Heart right ventricle (tissue), 16 donors: Measurements from ENCODE around the gene OR8B8. TPM values are rescaled to one million over a fixed set of nuclear protein-coding genes. Genes with fewer than 3 reads are reported as not detected.
"Not testable (repeated sequence)": the region's sequence is repeated elsewhere in the genome, so short reads cannot be mapped to it uniquely, and the experiment has no call there.

Experiments
- ATAC-seq, 8 donors: fragments of 200-7000 bp; cut with Tn5 transposase; one replicate each; pipeline ENCODE4 v1.9.1; 2020; ENCODE audit warnings: mild to moderate bottlenecking in 8 of 8, moderate library complexity in 8 of 8, moderate number of reproducible peaks in 1 of 8
- DNase-seq, 2 donors: peaks; one replicate each; pipeline ENCODE4 v3.0.0-alpha.2; 2020
- H3K27ac ChIP-seq, 10 donors: fragments of 200-600 bp; sonication (generic) in 2 of 10; one replicate each; pipeline versions ENCODE4 v1.5.0 to v1.8.0; 2020 to 2022; ENCODE audit warnings: mild to moderate bottlenecking in 3 of 10
- H3K27me3 ChIP-seq, 7 donors: fragments of 200-600 bp; one replicate each; pipeline ENCODE4 v1.8.0; 2021 to 2022; ENCODE audit warnings: mild to moderate bottlenecking in 2 of 7
- H3K36me3 ChIP-seq, 9 donors: fragments of 200-600 bp; sonication (generic) in 1 of 9; one replicate each; pipeline versions ENCODE4 v1.5.0 to v1.8.0; 2020 to 2022; ENCODE audit warnings: mild to moderate bottlenecking in 2 of 9
- H3K4me1 ChIP-seq, 9 donors: fragments of 200-600 bp; sonication (generic) in 1 of 9; one replicate each; pipeline versions ENCODE4 v1.5.0 to v1.8.0; 2020 to 2022; ENCODE audit warnings: mild to moderate bottlenecking in 4 of 9
- H3K4me3 ChIP-seq, 10 donors: fragments of 200-600 bp; sonication (generic) in 2 of 10; one replicate each; pipeline versions ENCODE4 v1.5.0 to v1.8.0; 2020 to 2022; ENCODE audit warnings: mild to moderate bottlenecking in 7 of 10, moderate library complexity in 2 of 10
- H3K9me3 ChIP-seq, 11 donors: fragments of 200-600 bp in 10 of 11; sonication (generic) in 2 of 11; one replicate each; pipeline versions ENCODE4 v1.5.0 to v1.8.0; 2013 to 2022; ENCODE audit warnings: mild to moderate bottlenecking in 2 of 11, control low read depth in 1 of 11, moderate library complexity in 1 of 11
- WGBS, 2 donors: extraction: QIAGEN DNeasy Blood & Tissue Kit; methylation state at CpG; one replicate each; pipeline ENCODE4 v1.1.7; 2013; ENCODE audit warnings: inconsistent platforms in 1 of 2; 5-methylcytosine and 5-hydroxymethylcytosine counted together
- intact Hi-C, 10 donors: fragments of 100-400 bp; cut with DNase I; formaldehyde crosslinking; loops; one replicate each; pipeline versions ENCODE4 v1.11.1 to v1.14.2; 2022
- polyA plus RNA-seq, 2 donors: library from polyadenylated mRNA; stranded (reverse); fragments of 200-250 nt; gene quantifications; one replicate each; pipeline ENCODE4 v1.2.3, GENCODE V29; 2013
- total RNA-seq, 10 donors: library from RNA; stranded (reverse); fragmentation: NEBNext Ultra II Directional in 3 of 10; extraction: Animal tissue kit (Norgen Biotek cat#: 25700) in 3 of 10; gene quantifications; one replicate each; pipeline versions ENCODE4 v1.2.1 to v1.2.4, GENCODE V29; 2021 to 2023
- TF ChIP-seq, protein P1 (sequence below), 9 donors: fragments of 200-600 bp; sonication (generic) in 2 of 9; IDR thresholded peaks; one replicate each; pipeline versions ENCODE4 v1.5.0 to v1.8.0; 2021 to 2022; ENCODE audit warnings: antibody characterized with exemption in 9 of 9, mild to moderate bottlenecking in 5 of 9, moderate library complexity in 1 of 9
- donor health status: Arrhythmogenic right ventricular cardiomyopathy.
- donor health status: ischemic (EF 13 %, LVEDD 7.1; RV severe dilation, severe dysfunction).
- donor health status: healthy with polysubstance abuse.
- donor health status: DM: no; HTN: yes; CAD: no.
- donor health status: DM: no; HTN: no; CAD: no.
- donor health status: ischemic (EF 25% LVEDD 6.9; RV normal size, moderate dysfunction).
- donor health status: ischemic (EF 25% LVEDD 5.7; RV mildly dilated, moderate dysfunction).
- donor health status: healthy.
- donor health status: DM: yes; HTN: yes; CAD: no.
- donor health status: Ischemic cardiomyopathy.
- donor health status: ischemic (EF 35%, LVEDD 5.7; RV mildly dilated, moderate dysfunction).
- donor health status: nonischemic (EF 11% LVEDD 7.7; RV severe dilation, severe dysfunction).
- donor health status: DM: yes; HTN: yes; CAD: no.
- donor health status: PGD.
- donor health status: ischemic (EF 29% LVEDD 5.4; RV normal size, mild dysfunction).
- donor health status: nonischemic (EF 23%, LVEDD 6.1; RV moderate dilation, normal function).

OR8B8 gene
- total and polyA plus RNA-seq, 12 donors: not detected

DNA sequence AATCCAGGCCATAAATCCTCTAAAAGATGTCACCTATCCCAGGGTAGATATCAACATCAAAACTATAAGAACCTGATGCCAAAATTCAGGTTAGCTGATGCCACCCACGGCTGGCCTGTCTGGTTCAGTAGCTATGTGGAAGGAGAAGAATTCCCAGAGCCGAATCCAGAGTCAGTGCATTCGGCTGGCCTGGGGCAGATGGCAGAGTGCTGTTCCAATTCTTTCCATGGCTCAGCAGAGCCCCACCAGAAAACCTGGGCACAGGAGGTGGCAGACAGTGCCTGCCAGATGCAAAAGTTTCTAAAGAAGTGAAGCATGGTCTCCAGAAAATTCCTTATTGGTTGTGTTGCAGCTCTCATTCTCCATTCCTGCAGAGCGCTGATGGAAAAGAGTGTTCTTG, 19.9 kb upstream of the OR8B8 start:
- DNase-seq (no peak), ATAC-seq (no peak)
- 87 to 92% methylated on average over 4 of the region's 4 CpGs for WGBS, 2 donors
- no peak overlapping the region for H3K4me3 ChIP-seq
- no peaks in the 10 kb centered on the region for H3K27me3 ChIP-seq
- intact Hi-C loops: no loop called here
- no peak overlapping the region for H3K27ac ChIP-seq
- H3K9me3 ChIP-seq: no peaks in the 10 kb centered on the region
- no peaks in the 10 kb centered on the region for H3K36me3 ChIP-seq
- TF ChIP-seq, protein P1, sequence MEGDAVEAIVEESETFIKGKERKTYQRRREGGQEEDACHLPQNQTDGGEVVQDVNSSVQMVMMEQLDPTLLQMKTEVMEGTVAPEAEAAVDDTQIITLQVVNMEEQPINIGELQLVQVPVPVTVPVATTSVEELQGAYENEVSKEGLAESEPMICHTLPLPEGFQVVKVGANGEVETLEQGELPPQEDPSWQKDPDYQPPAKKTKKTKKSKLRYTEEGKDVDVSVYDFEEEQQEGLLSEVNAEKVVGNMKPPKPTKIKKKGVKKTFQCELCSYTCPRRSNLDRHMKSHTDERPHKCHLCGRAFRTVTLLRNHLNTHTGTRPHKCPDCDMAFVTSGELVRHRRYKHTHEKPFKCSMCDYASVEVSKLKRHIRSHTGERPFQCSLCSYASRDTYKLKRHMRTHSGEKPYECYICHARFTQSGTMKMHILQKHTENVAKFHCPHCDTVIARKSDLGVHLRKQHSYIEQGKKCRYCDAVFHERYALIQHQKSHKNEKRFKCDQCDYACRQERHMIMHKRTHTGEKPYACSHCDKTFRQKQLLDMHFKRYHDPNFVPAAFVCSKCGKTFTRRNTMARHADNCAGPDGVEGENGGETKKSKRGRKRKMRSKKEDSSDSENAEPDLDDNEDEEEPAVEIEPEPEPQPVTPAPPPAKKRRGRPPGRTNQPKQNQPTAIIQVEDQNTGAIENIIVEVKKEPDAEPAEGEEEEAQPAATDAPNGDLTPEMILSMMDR (IDR thresholded peaks at IDR 0.05): no peak
- peaks cover 0 to 10% (median 5%) of the 10 kb centered on the region in 9 donors for H3K4me1 ChIP-seq

DNA sequence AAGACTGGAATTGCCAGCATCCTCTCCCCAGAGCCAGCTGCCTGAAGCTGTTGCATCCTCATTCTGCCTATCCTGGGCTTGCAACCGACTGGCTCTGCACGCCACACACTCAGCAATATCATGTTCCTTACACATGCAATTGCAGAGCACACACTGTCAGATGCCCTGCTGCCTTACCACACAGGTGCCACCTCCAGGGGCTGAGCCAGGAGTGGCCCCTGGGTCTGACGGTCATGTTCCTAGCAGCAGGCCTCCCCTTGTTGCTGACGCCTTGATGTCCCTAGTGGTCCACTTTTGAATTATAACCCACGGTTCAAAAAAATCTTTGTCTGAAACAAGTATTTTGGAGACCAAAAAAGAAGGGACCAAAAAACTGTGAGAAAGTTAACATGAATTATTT, 18.5 kb upstream of the OR8B8 start:
- no peak for ATAC-seq
- no peaks in the 10 kb centered on the region for H3K27me3 ChIP-seq

DNA sequence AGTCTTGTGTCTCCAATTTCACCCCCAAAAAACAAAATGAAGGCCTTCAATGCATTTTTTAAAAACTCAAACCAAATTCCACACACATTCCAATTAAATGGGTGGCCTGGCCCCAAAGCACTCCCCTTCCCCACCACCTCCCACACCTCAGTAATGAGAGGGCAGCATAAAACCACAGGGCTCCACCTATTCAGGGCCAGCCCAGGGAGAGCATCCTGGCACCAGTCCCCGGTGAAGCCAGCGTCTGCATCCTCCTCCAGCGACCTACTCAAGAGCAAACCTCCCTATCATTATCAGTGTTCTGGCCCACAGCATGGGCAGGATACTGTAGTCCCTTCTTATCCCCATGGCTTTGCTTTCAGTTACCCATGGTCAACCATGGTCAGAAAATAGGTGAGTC, 17.8 kb upstream of the OR8B8 start:
- TF ChIP-seq, protein P1 (IDR thresholded peaks at IDR 0.05): no peak
- H3K27me3 ChIP-seq: no peaks in the 10 kb centered on the region

More for the DNA sequence above, 18.5 kb upstream of the OR8B8 start:
- Histone ChIP-seq H3K36me3 (no peaks in the 10 kb centered on the region), H3K27ac (no peak overlapping the region), H3K4me3 (no peak overlapping the region), H3K9me3 (no peaks in the 10 kb centered on the region), H3K4me1 (peaks cover 0 to 3% (median 0%) of the 10 kb centered on the region in 9 donors)
- intact Hi-C loops: no loop called here
- DNase-seq: no peak
- 73 to 80% methylated on average over 5 of the region's 5 CpGs for WGBS, 2 donors
- TF ChIP-seq, protein P1 (IDR thresholded peaks at IDR 0.05): no peak

DNA sequence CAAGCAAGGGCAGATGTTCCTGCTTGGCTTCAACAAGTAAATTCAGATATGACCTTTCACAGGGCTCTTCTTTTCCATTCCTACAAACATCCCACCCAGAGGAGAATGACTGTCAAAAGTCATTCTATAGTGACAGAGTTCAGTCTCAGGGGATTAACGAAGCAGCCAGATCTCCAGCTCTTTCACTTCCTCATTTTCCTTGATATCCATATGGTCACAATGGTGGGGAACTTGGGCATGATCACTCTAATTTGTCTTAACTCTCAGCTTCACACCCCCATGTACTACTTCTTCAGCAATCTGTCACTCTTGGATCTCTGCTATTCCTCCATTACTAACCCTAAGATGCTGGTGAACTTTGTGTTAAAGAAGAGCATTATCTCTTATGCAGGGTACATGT, 15.0 kb upstream of the OR8B8 start:
- 77% methylated on average over 1 of the region's 1 CpG for WGBS, 2 donors
- H3K36me3 ChIP-seq: no peaks in the 10 kb centered on the region
- H3K27me3 ChIP-seq: no peaks in the 10 kb centered on the region
- H3K27ac ChIP-seq: no peak overlapping the region
- H3K4me3 ChIP-seq: no peak overlapping the region
- intact Hi-C loops: no loop called here
- TF ChIP-seq, protein P1 (IDR thresholded peaks at IDR 0.05): no peak
- no peak for DNase-seq
- peaks cover 0 to 3% (median 0%) of the 10 kb centered on the region in 9 donors for H3K4me1 ChIP-seq
- no peaks in the 10 kb centered on the region for H3K9me3 ChIP-seq
- no peak for ATAC-seq

More for the DNA sequence above, 17.8 kb upstream of the OR8B8 start:
- intact Hi-C loops: no loop called here
- DNase-seq: no peak
- ATAC-seq: no peak
- WGBS, 2 donors: 52 to 60% methylated on average over 3 of the region's 3 CpGs
- Histone ChIP-seq H3K36me3 (no peaks in the 10 kb centered on the region), H3K27ac (no peak overlapping the region), H3K9me3 (no peaks in the 10 kb centered on the region), H3K4me3 (no peak overlapping the region), H3K4me1 (peaks cover 0 to 3% (median 0%) of the 10 kb centered on the region in 9 donors)

DNA sequence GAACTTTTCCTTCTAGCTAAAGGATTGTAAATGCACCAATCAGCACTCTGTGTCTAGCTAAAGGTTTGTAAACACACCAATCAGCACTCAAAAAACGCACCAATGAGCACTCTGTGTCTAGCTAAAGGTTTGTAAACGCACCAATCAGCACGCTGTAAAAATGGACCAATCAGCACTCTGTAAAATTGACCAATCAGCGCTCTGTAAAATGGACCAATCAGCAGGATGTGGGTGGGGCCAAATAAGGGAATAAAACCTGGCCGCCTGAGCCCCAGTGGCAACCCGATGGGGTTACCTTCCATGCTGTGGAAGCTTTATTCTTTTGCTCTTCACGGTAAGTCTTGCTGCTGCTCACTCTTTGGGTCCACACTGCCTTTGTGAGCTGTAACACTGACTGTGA, 13.9 kb upstream of the OR8B8 start:
- H3K9me3 ChIP-seq, H3K4me1 ChIP-seq, ATAC-seq, intact Hi-C loops, H3K36me3 ChIP-seq, H3K27me3 ChIP-seq, DNase-seq, H3K4me3 ChIP-seq, H3K27ac ChIP-seq: not testable (repeated sequence)
- WGBS, 2 donors: 90 to 94% methylated on average over 7 of the region's 7 CpGs
